H1 (cell line): ENCODE measurements around the gene FAM174B. TPM values are rescaled to one million over a fixed set of nuclear protein-coding genes. Genes with fewer than 3 reads are reported as not detected.

ENCODE experiments used
- CTCF ChIA-PET: fragments of 300-600 bp; sonication (Branson Sonifier 250); formaldehyde crosslinking; loops from one replicate; lab custom pipeline; 2021; ENCODE audit not compliant: partially characterized antibody; lab: Charles Lee
- POLR2A ChIA-PET: fragments of 300-600 bp; sonication (Branson Sonifier 250); formaldehyde crosslinking; loops from one replicate; lab custom pipeline; 2021; ENCODE audit warnings: inconsistent platforms; ENCODE audit not compliant: partially characterized antibody; lab: Charles Lee
- DNase-seq, 2 experiments: peaks; one replicate each; pipeline versions ENCODE4 v3.0.0 to v3.0.0-alpha.2; 2010 to 2022; ENCODE audit warnings: low spot score in 2 of 2, low read depth in 1 of 2, mixed read lengths in 1 of 2
- FAIRE-seq: peaks from 2 replicates; lab custom pipeline; 2011; peaks lifted over from hg19 to GRCh38; lab: Jason Lieb, UNC
- H2AFZ ChIP-seq: 2 replicates; pipeline ENCODE4 v1.8.1; 2012; ENCODE audit warnings: low read length, inconsistent platforms
- H2AK5ac ChIP-seq: 2 replicates; pipeline ENCODE4 v1.6.1; 2013; ENCODE audit warnings: low read depth, low read length
- H2BK120ac ChIP-seq: replicated peaks from 2 replicates; pipeline ENCODE3; 2013; ENCODE audit warnings: low read depth, low read length, inconsistent platforms
- H2BK12ac ChIP-seq: 2 replicates; pipeline ENCODE4 v1.6.1; 2013; ENCODE audit warnings: low read depth, low read length
- H2BK15ac ChIP-seq: 2 replicates; pipeline ENCODE4 v1.6.1; 2013; ENCODE audit warnings: low read length
- H2BK20ac ChIP-seq: 2 replicates; pipeline ENCODE4 v1.6.1; 2013; ENCODE audit warnings: low read length
- H2BK5ac ChIP-seq: 2 replicates; pipeline ENCODE4 v1.6.1; 2013; ENCODE audit warnings: low read depth, low read length
- H3K14ac ChIP-seq: 2 replicates; pipeline ENCODE4 v1.6.1; 2013; ENCODE audit warnings: inconsistent platforms; ENCODE audit not compliant: insufficient read length
- H3K18ac ChIP-seq: 2 replicates; pipeline ENCODE4 v1.6.1; 2013; ENCODE audit warnings: low read length; ENCODE audit errors: extremely low read depth
- H3K23ac ChIP-seq: 2 replicates; pipeline ENCODE4 v1.6.1; 2013; ENCODE audit warnings: inconsistent platforms; ENCODE audit not compliant: insufficient read length
- H3K23me2 ChIP-seq: 2 replicates; pipeline ENCODE4 v1.6.1; 2013; ENCODE audit warnings: low read depth, low read length
- H3K27ac ChIP-seq: 2 replicates; pipeline ENCODE4 v1.6.1; 2011; ENCODE audit warnings: low read depth, low read length, inconsistent platforms
- H3K27me3 ChIP-seq, 4 experiments: replicated peaks in 1 of 4; 1 replicate in 1 of 4; 2 replicates in 3 of 4; pipeline versions ENCODE4 v1.6.1 to v1.8.1; 2011 to 2013; ENCODE audit warnings: low read length in 3 of 4, mild to moderate bottlenecking in 3 of 4, inconsistent platforms in 2 of 4, mixed read lengths in 2 of 4, moderate library complexity in 1 of 4; ENCODE audit not compliant: control insufficient read depth in 3 of 4, insufficient read depth in 3 of 4; ENCODE audit errors: extremely low read depth in 1 of 4
- H3K36me3 ChIP-seq, 4 experiments: 2 replicates each; pipeline versions ENCODE4 v1.6.1 to v1.8.1; 2011 to 2013; ENCODE audit warnings: mild to moderate bottlenecking in 4 of 4, low read length in 3 of 4, moderate library complexity in 2 of 4, control low read depth in 1 of 4, inconsistent platforms in 1 of 4; ENCODE audit not compliant: insufficient read depth in 4 of 4, control insufficient read depth in 2 of 4
- H3K4ac ChIP-seq: replicated peaks from 2 replicates; pipeline ENCODE3; 2013; ENCODE audit warnings: low read length, low read depth, mixed read lengths, inconsistent platforms; ENCODE audit not compliant: insufficient read length
- H3K4me1 ChIP-seq, 4 experiments: replicated peaks in 1 of 4; 1 replicate in 1 of 4; 2 replicates in 3 of 4; pipeline versions ENCODE4 v1.6.1 to v1.8.1; 2011 to 2013; ENCODE audit warnings: low read length in 3 of 4, inconsistent platforms in 2 of 4, mixed read lengths in 1 of 4; ENCODE audit not compliant: insufficient read depth in 4 of 4, control insufficient read depth in 3 of 4
- H3K4me2 ChIP-seq, 2 experiments: 2 replicates each; pipeline versions ENCODE4 v1.6.1 to v1.8.1; 2011 to 2013; ENCODE audit warnings: low read depth in 2 of 2, low read length in 2 of 2, control low read depth in 1 of 2, inconsistent platforms in 1 of 2, mild to moderate bottlenecking in 1 of 2; ENCODE audit not compliant: insufficient read depth in 1 of 2
- H3K4me3 ChIP-seq, 4 experiments: fragments of 200-600, 300-600 bp in 1 of 4; sonication (generic), shearing (Covaris generic), sonication (Bioruptor Twin) in 1 of 4; 2 replicates each; pipeline versions ENCODE4 v1.5.1 to v1.8.1; 2011 to 2016; ENCODE audit warnings: low read length in 4 of 4, low read depth in 3 of 4, control low read depth in 2 of 4, inconsistent platforms in 2 of 4, mild to moderate bottlenecking in 2 of 4, mixed read lengths in 1 of 4, moderate library complexity in 1 of 4; ENCODE audit not compliant: insufficient read depth in 2 of 4; ENCODE audit errors: extremely low read depth in 1 of 4
- H3K56ac ChIP-seq: replicated peaks from 2 replicates; pipeline ENCODE3; 2013; ENCODE audit warnings: low read depth, mild to moderate bottlenecking, mixed read lengths, low read length, inconsistent platforms; ENCODE audit not compliant: insufficient read length
- H3K79me1 ChIP-seq: 2 replicates; pipeline ENCODE4 v1.6.1; 2013; ENCODE audit warnings: low read depth, low read length, control low read depth
- H3K79me2 ChIP-seq, 2 experiments: 2 replicates each; pipeline versions ENCODE4 v1.6.1 to v1.8.1; 2012 to 2013; ENCODE audit warnings: low read length in 2 of 2, mild to moderate bottlenecking in 2 of 2, inconsistent platforms in 1 of 2; ENCODE audit not compliant: insufficient read depth in 2 of 2, control insufficient read depth in 1 of 2
- H3K9ac ChIP-seq, 4 experiments: replicated peaks in 1 of 4; 1 replicate in 1 of 4; 2 replicates in 3 of 4; pipeline versions ENCODE4 v1.6.1 to v1.8.1; 2011 to 2013; ENCODE audit warnings: low read depth in 3 of 4, low read length in 3 of 4, control low read depth in 2 of 4, mild to moderate bottlenecking in 2 of 4, moderate library complexity in 2 of 4, inconsistent platforms in 1 of 4; ENCODE audit errors: extremely low read depth in 1 of 4
- H3K9me3 ChIP-seq, 2 experiments: 2 replicates each; pipeline versions ENCODE4 v1.6.1 to v1.8.1; 2012 to 2013; ENCODE audit warnings: mild to moderate bottlenecking in 2 of 2, moderate library complexity in 2 of 2, control low read depth in 1 of 2, inconsistent platforms in 1 of 2, low read depth in 1 of 2, low read length in 1 of 2, mixed read lengths in 1 of 2; ENCODE audit not compliant: insufficient read depth in 2 of 2
- H4K20me1 ChIP-seq, 2 experiments: replicated peaks in 1 of 2; 2 replicates each; pipeline versions ENCODE3 to v1.8.1; 2011 to 2013; ENCODE audit warnings: inconsistent platforms in 2 of 2, low read length in 2 of 2, mild to moderate bottlenecking in 1 of 2; ENCODE audit not compliant: insufficient read depth in 2 of 2, control insufficient read depth in 1 of 2
- H4K5ac ChIP-seq: 2 replicates; pipeline ENCODE4 v1.6.1; 2013; ENCODE audit warnings: low read length, low read depth, mixed read lengths, inconsistent platforms; ENCODE audit not compliant: insufficient read length
- H4K8ac ChIP-seq: 2 replicates; pipeline ENCODE4 v1.8.0; 2013; ENCODE audit warnings: mild to moderate bottlenecking, moderate library complexity, low read length, inconsistent platforms; ENCODE audit not compliant: insufficient read depth; ENCODE audit errors: extremely low read depth
- H4K91ac ChIP-seq: replicated peaks from 2 replicates; pipeline ENCODE3; 2013; ENCODE audit warnings: low read length, mixed read lengths, inconsistent platforms; ENCODE audit not compliant: insufficient read length
- BACH1 ChIP-seq: IDR thresholded peaks from 2 replicates; pipeline ENCODE4 v1.6.1; 2012; ENCODE audit warnings: low read length, improper control_type of control experiment
- CEBPB ChIP-seq: IDR thresholded peaks from 2 replicates; pipeline ENCODE4 v1.6.1; 2012; ENCODE audit warnings: low read depth, low read length
- EP300 ChIP-seq, 2 experiments: IDR thresholded peaks; 1 replicate in 1 of 2; 2 replicates in 1 of 2; pipeline ENCODE4 v1.6.1; 2011 to 2012; ENCODE audit warnings: low read depth in 2 of 2, low read length in 2 of 2, mild to moderate bottlenecking in 2 of 2, borderline replicate concordance in 1 of 2, inconsistent platforms in 1 of 2, moderate library complexity in 1 of 2
- KDM1A ChIP-seq: fragments of 200-600, 300-600 bp; sonication (generic); IDR thresholded peaks from 2 replicates; pipeline ENCODE4 v1.7.1; 2016; ENCODE audit warnings: mild to moderate bottlenecking, low read length, borderline replicate concordance
- PHF8 ChIP-seq: fragments of 200-600 bp; sonication (generic); conservative IDR thresholded peaks from 2 replicates; pipeline ENCODE4 v1.7.1; 2012; ENCODE audit warnings: low read depth, mild to moderate bottlenecking, inconsistent platforms, low read length, moderate library complexity
- RBBP5 ChIP-seq: IDR thresholded peaks from 2 replicates; pipeline ENCODE4 v1.7.1; 2012; ENCODE audit warnings: low read depth, mild to moderate bottlenecking, inconsistent platforms, low read length, moderate library complexity, borderline replicate concordance
- SP4 ChIP-seq: IDR thresholded peaks from 2 replicates; pipeline ENCODE4 v1.6.1; 2012; ENCODE audit warnings: low read length, inconsistent platforms
- TAF1 ChIP-seq: IDR thresholded peaks from 2 replicates; pipeline ENCODE4 v1.6.1; 2011; ENCODE audit warnings: mild to moderate bottlenecking, low read depth, low read length
- WGBS, 2 experiments: shearing (Covaris generic) in 1 of 2; methylation state at CpG; one replicate each; pipeline versions ENCODE4 v1.1.6 to v1.1.7; 2013 to 2015; ENCODE audit warnings: low lambda C conversion rate in 2 of 2, mixed read lengths in 2 of 2, inconsistent platforms in 1 of 2, low coverage in 1 of 2, missing lambda C conversion rate in 1 of 2; ENCODE audit not compliant: insufficient replicate concordance in 2 of 2, insufficient coverage in 1 of 2, insufficient read length in 1 of 2; ENCODE audit errors: extremely low coverage in 1 of 2, missing lambda C conversion rate in 1 of 2; 5-methylcytosine and 5-hydroxymethylcytosine counted together
- polyA plus RNA-seq, 7 experiments: library from polyadenylated mRNA; depleted of rRNA in 3 of 7; stranded (reverse) in 5 of 7; unstranded in 2 of 7; fragments of >200 nt in 5 of 7; fragments of 200-250 nt in 2 of 7; gene quantifications; 1 replicate in 5 of 7; 2 replicates in 1 of 7; 4 replicates in 1 of 7; pipeline versions ENCODE4 v1.2.1 to v1.2.3, GENCODE V29; 2011 to 2013; ENCODE audit warnings: missing spikeins in 2 of 7, mixed read lengths in 2 of 7
- total RNA-seq: library from RNA; stranded (reverse); fragmentation: NEBNext Ultra II Directional; extraction: Animal tissue kit (Norgen Biotek cat#: 25700); gene quantifications from 2 replicates; pipeline ENCODE4 v1.2.1, GENCODE V29; 2021
- TF ChIP-seq, protein P1 (sequence below): IDR thresholded peaks from 2 replicates; pipeline ENCODE4 v1.6.1; 2011; ENCODE audit warnings: low read depth, mild to moderate bottlenecking, low read length; ENCODE audit not compliant: insufficient read depth

FAM174B gene
- total and polyA plus RNA-seq, 2 of the 8 experiments (the other 6 are each of a cell fraction or from before 2014, with no cell fraction given), result 9.3 to 35.2 TPM

DNA sequence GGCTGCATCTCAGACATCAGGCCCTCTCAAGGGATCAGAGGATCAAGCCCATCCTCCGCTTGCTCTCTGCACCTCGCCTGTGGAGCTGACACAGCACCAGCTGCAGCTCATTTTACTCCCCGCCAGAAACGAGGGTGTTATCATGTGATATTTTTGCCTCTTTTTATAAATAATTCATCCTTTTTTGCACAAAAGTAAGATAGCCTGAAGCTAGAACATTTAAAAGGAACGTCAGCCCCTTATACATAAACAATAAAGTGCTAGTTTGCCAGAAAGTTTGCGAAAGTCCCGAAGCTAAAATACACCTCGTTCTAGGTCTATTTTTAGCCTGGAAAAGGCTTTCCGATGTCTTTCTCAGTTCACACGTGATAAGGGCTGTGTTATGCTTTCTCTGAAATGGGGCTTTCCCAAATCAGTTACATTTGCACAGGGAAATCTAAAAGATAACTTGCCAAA lies 9.6 kb upstream of the FAM174B start:
- Histone ChIP-seq H3K4me3 (no peak overlapping the region), H4K20me1 (no peaks in the 10 kb centered on the region), H4K8ac (no peak overlapping the region), H3K79me1 (no peaks in the 10 kb centered on the region), H3K4me1 (peaks cover 6 to 12% (median 8%) of the 10 kb centered on the region in 4 experiments), H2BK120ac (peak overlapping the region; percentile 60), H3K23me2 (no peaks in the 10 kb centered on the region; the same call in 1 of the 2 replicates), H2BK20ac (no peak overlapping the region), H3K79me2 (no peaks in the 10 kb centered on the region), H3K9me3 (no peaks in the 10 kb centered on the region), H3K14ac (no peak overlapping the region), H2AFZ (no peak overlapping the region), H4K5ac (no peak overlapping the region), H3K27me3 (peaks cover 0 to 3% (median 0%) of the 10 kb centered on the region in 4 experiments; a peak in 2 of 7 replicates), H3K27ac (no peak overlapping the region), H4K91ac (no peak overlapping the region), H2BK5ac (no peak overlapping the region), H3K9ac (no peak overlapping the region), H3K4me2 (no peak overlapping the region), H3K18ac (no peak overlapping the region)
- FAIRE-seq, result no peak
- peak in 1 of 2 experiments; percentile 44 for DNase-seq
- CTCF ChIA-PET, result interaction anchor here (0.6 to 1.7 kb wide), 8 partner anchors 9 to 210 kb away, joined by 3 to 5 read pairs (median 4); partner anchors contain the start of gene FAM174B
- POLR2A ChIA-PET, result interaction anchor here (0.8 to 1.8 kb wide), 2 partner anchors 12 to 17 kb away, joined by 3 to 5 read pairs; no protein-coding TSS in a partner anchor
- 80% methylated on average over 10 of the region's 10 CpGs; no CpG with 5 or more reads in 1 of the 2 experiments for WGBS, 2 experiments
- TF ChIP-seq, protein P1, sequence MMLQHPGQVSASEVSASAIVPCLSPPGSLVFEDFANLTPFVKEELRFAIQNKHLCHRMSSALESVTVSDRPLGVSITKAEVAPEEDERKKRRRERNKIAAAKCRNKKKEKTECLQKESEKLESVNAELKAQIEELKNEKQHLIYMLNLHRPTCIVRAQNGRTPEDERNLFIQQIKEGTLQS, result no peak
- TF ChIP-seq SP4 (no peak), PHF8 (no peak), KDM1A (no peak), CEBPB (no peak), RBBP5 (no peak), TAF1 (no peak), EP300 (IDR thresholded peaks at IDR 0.05; ENCODE audit: borderline replicate concordance in 1 of 2, low read depth in 2 of 2, low read length in 2 of 2) (no peak), BACH1 (no peak)
- TF ChIP-seq, all 59 proteins: peak for 0
- H2BK12ac ChIP-seq, result no peak overlapping the region
- H3K36me3 ChIP-seq, result no peaks in the 10 kb centered on the region
- H2BK15ac ChIP-seq, result no peak overlapping the region
- H3K23ac ChIP-seq, result no peak overlapping the region
- H3K56ac ChIP-seq, result no peak overlapping the region
- H2AK5ac ChIP-seq, result no peak overlapping the region
- no peak overlapping the region for H3K4ac ChIP-seq
